A549 (cell line): ENCODE results near the gene TCF7L1.

Source experiments
- EHMT2 ChIP-seq: fragments of 200-600 bp; sonication (generic); IDR thresholded peaks from 2 replicates; pipeline ENCODE4 v1.6.1; 2016; ENCODE audit warnings: antibody characterized with exemption, low read depth, mild to moderate bottlenecking, moderate library complexity
- MAZ ChIP-seq: fragments of 150-350 bp; IDR thresholded peaks from 2 replicates; pipeline ENCODE4 v1.6.1; 2014; ENCODE audit warnings: antibody characterized with exemption, low read depth, low read length, borderline replicate concordance
- POLR2A ChIP-seq: IDR thresholded peaks from 2 replicates; pipeline ENCODE4 v1.6.1; 2012; ENCODE audit warnings: mild to moderate bottlenecking, low read length
- TF ChIP-seq, protein P1 (sequence below): fragments of >200 bp; sonication (Bioruptor Twin); formaldehyde crosslinking; IDR thresholded peaks from 3 replicates; pipeline ENCODE4 v1.5.1; 2016

DNA sequence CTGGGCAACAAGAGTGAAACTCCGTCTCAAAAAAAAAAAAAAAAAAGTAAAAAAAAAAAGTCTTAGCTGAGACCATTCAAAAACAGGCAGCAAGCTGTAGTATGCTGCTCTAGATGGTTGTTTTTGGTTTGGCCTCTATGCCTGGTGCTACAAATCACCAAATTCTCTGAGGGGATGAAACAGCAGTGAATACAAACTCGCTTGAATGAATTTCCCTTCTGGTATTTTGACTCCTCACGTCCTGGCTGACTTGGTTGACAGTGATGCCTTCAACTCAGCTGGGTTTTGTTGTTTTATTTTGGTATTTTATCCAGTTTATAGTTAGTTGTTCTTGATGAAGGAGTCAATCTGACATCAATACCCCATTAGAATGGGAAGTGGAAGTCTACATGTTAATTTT lies 3.3 kb upstream of the TCF7L1 start:
- TF ChIP-seq, protein P1, sequence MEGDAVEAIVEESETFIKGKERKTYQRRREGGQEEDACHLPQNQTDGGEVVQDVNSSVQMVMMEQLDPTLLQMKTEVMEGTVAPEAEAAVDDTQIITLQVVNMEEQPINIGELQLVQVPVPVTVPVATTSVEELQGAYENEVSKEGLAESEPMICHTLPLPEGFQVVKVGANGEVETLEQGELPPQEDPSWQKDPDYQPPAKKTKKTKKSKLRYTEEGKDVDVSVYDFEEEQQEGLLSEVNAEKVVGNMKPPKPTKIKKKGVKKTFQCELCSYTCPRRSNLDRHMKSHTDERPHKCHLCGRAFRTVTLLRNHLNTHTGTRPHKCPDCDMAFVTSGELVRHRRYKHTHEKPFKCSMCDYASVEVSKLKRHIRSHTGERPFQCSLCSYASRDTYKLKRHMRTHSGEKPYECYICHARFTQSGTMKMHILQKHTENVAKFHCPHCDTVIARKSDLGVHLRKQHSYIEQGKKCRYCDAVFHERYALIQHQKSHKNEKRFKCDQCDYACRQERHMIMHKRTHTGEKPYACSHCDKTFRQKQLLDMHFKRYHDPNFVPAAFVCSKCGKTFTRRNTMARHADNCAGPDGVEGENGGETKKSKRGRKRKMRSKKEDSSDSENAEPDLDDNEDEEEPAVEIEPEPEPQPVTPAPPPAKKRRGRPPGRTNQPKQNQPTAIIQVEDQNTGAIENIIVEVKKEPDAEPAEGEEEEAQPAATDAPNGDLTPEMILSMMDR: no peak
- TF ChIP-seq POLR2A: no peak
- TF ChIP-seq EHMT2: no peak
- no peak for TF ChIP-seq MAZ
